ENCODE results near the gene PPP4R2.
A peak's percentile ranks its signal among the peaks of the same experiment; 100 is the strongest.

Gene PPP4R2

DNA sequence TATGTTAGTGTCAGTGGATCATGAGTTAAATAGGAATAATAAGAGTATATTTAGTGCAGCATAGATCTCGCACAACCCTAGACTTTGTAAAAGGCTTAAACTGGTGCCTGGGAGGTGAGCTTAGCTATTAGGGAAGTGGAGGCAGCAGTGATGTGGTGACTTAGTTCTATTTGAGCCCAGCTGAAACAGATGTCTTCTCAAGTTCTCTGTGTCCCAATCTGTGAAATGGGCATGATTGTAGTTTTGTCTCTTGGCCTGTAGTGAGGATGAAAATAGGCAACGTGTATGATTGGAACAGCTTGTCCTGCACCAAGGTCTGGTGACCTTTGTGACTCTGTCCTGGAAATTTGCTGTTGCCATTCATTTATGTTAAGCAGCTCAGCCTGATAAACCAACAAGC, 99.6 kb downstream of the PPP4R2 start:
- no peak for ATAC-seq
- TF ChIP-seq RARB (CRISPR knock-in tag; IDR thresholded peaks at IDR 0.05), result no peak
- TF ChIP-seq ZFP30 (CRISPR knock-in tag; IDR thresholded peaks at IDR 0.05), result no peak
- no peak for TF ChIP-seq PPARA (CRISPR knock-in tag; IDR thresholded peaks at IDR 0.05; ENCODE audit: borderline replicate concordance)
- no peak for TF ChIP-seq ESRRG (CRISPR knock-in tag; IDR thresholded peaks at IDR 0.05)
- no peak for TF ChIP-seq ZNF565 (CRISPR knock-in tag; conservative IDR thresholded peaks at IDR 0.05; ENCODE audit: low read depth)
- TF ChIP-seq ARNTL (CRISPR knock-in tag; IDR thresholded peaks at IDR 0.05; ENCODE audit: borderline replicate concordance, low read depth), result no peak
- TF ChIP-seq, protein P1, sequence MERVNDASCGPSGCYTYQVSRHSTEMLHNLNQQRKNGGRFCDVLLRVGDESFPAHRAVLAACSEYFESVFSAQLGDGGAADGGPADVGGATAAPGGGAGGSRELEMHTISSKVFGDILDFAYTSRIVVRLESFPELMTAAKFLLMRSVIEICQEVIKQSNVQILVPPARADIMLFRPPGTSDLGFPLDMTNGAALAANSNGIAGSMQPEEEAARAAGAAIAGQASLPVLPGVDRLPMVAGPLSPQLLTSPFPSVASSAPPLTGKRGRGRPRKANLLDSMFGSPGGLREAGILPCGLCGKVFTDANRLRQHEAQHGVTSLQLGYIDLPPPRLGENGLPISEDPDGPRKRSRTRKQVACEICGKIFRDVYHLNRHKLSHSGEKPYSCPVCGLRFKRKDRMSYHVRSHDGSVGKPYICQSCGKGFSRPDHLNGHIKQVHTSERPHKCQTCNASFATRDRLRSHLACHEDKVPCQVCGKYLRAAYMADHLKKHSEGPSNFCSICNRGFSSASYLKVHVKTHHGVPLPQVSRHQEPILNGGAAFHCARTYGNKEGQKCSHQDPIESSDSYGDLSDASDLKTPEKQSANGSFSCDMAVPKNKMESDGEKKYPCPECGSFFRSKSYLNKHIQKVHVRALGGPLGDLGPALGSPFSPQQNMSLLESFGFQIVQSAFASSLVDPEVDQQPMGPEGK (CRISPR knock-in tag; IDR thresholded peaks at IDR 0.05; ENCODE audit: borderline replicate concordance), result no peak
- no peak for TF ChIP-seq ZC3H10 (CRISPR knock-in tag; IDR thresholded peaks at IDR 0.05)
- TF ChIP-seq CSDC2 (CRISPR knock-in tag; IDR thresholded peaks at IDR 0.05), result no peak
- no peak for TF ChIP-seq BACH2 (CRISPR knock-in tag; IDR thresholded peaks at IDR 0.05; ENCODE audit: borderline replicate concordance)

GRCh38 chr3:73098026-73098425, 101.4 kb downstream of the PPP4R2 start:
- ATAC-seq, result no peak
- TF ChIP-seq TOX (CRISPR knock-in tag; IDR thresholded peaks at IDR 0.05; ENCODE audit: borderline replicate concordance) (no peak), ZFP3 (CRISPR knock-in tag; IDR thresholded peaks at IDR 0.05) (no peak), BACH2 (CRISPR knock-in tag; IDR thresholded peaks at IDR 0.05; ENCODE audit: borderline replicate concordance) (no peak), ZNF70 (CRISPR knock-in tag; IDR thresholded peaks at IDR 0.05) (peak; percentile 58), TSHZ2 (CRISPR knock-in tag; IDR thresholded peaks at IDR 0.05) (no peak), SNAI2 (CRISPR knock-in tag; IDR thresholded peaks at IDR 0.05) (no peak), ZC3H10 (CRISPR knock-in tag; IDR thresholded peaks at IDR 0.05) (no peak), PPARA (CRISPR knock-in tag; IDR thresholded peaks at IDR 0.05; ENCODE audit: borderline replicate concordance) (no peak), GLIS3 (CRISPR knock-in tag; IDR thresholded peaks at IDR 0.05) (no peak), ZNF8 (CRISPR knock-in tag; IDR thresholded peaks at IDR 0.05) (no peak), ZFP30 (CRISPR knock-in tag; IDR thresholded peaks at IDR 0.05) (no peak), ZNF565 (CRISPR knock-in tag; conservative IDR thresholded peaks at IDR 0.05; ENCODE audit: low read depth) (peak; percentile 94; the same call in 1 of the 2 replicates)
- TF ChIP-seq, protein P1 (CRISPR knock-in tag; IDR thresholded peaks at IDR 0.05; ENCODE audit: borderline replicate concordance), result no peak

GRCh38 chr3:73098873-73099272, 102.3 kb downstream of the PPP4R2 start:
- no peak for ATAC-seq

More at GRCh38 chr3:73098873-73099272, 102.3 kb downstream of the PPP4R2 start:
- TF ChIP-seq GLIS3 (CRISPR knock-in tag; IDR thresholded peaks at IDR 0.05) (no peak), PPARA (CRISPR knock-in tag; IDR thresholded peaks at IDR 0.05; ENCODE audit: borderline replicate concordance) (no peak)
- TF ChIP-seq, protein P1 (CRISPR knock-in tag; IDR thresholded peaks at IDR 0.05; ENCODE audit: borderline replicate concordance), result no peak

Measured in SK-N-SH treated with all-trans-retinoic acid at 6 μM for 48 hours (cell line).